ACC112 (cell line): ENCODE data around the gene C12orf42.

Experiments used
- H2AFZ ChIP-seq: fragments of 200-600 bp; sonication (generic); one replicate; pipeline ENCODE4 v1.6.0; 2017; ENCODE audit warnings: antibody characterized with exemption, low read length; ENCODE audit not compliant: unreplicated experiment
- H3K27ac ChIP-seq: fragments of 200-600 bp; sonication (generic); 2 replicates; pipeline ENCODE4 v1.5.1; 2014; ENCODE audit warnings: low read depth, mild to moderate bottlenecking, antibody characterized with exemption, low read length, moderate library complexity
- H3K27me3 ChIP-seq: fragments of 200-600 bp; sonication (generic); 2 replicates; pipeline ENCODE4 v1.6.1; 2014; ENCODE audit warnings: mild to moderate bottlenecking, antibody characterized with exemption, low read length, moderate library complexity, mixed read lengths; ENCODE audit not compliant: insufficient read depth
- H3K36me3 ChIP-seq: fragments of 200-600 bp; sonication (generic); 2 replicates; pipeline ENCODE4 v1.6.1; 2016; ENCODE audit warnings: mild to moderate bottlenecking, antibody characterized with exemption, low read length, moderate library complexity, mixed read lengths; ENCODE audit not compliant: insufficient read depth
- H3K4me1 ChIP-seq: fragments of 200-600 bp; sonication (generic); one replicate; pipeline ENCODE4 v1.6.1; 2016; ENCODE audit warnings: low read length, mixed read lengths; ENCODE audit not compliant: insufficient read depth, unreplicated experiment, control insufficient read depth
- H3K4me3 ChIP-seq: fragments of 200-600 bp; sonication (generic); 2 replicates; pipeline ENCODE4 v1.5.1; 2014; ENCODE audit warnings: mild to moderate bottlenecking, low read depth, low read length
- H3K79me2 ChIP-seq: fragments of 200-600 bp; sonication (generic); one replicate; pipeline ENCODE4 v1.6.0; 2016; ENCODE audit warnings: low read length; ENCODE audit not compliant: control insufficient read depth, unreplicated experiment, insufficient read depth

The C12orf42 gene

DNA sequence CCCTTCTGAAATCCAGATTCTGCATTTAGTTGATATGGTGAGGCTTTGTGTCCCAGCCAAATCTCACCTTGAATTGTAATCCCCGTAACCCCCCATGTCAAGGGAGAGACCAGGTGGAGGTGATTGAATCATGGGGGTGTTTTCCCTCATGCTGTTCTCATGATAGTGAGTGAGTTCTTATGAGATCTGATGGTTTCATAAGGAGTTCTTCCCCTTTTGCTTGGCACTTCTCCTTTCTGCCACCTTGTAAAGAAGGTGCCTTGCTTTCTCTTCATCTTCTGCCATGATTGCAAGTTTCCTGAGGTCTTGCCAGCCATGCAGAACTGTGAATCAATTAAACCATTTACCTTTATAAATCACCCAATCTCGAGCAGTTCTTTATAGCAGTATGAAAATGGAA lies 23.1 kb upstream of the C12orf42 start:
- no peak overlapping the region for H3K4me3 ChIP-seq
- H2AFZ ChIP-seq = no peak overlapping the region
- H3K36me3 ChIP-seq = no peaks in the 10 kb centered on the region
- H3K27me3 ChIP-seq = no peaks in the 10 kb centered on the region
- H3K4me1 ChIP-seq = no peaks in the 10 kb centered on the region
- no peaks in the 10 kb centered on the region for H3K79me2 ChIP-seq
- no peak overlapping the region for H3K27ac ChIP-seq

DNA sequence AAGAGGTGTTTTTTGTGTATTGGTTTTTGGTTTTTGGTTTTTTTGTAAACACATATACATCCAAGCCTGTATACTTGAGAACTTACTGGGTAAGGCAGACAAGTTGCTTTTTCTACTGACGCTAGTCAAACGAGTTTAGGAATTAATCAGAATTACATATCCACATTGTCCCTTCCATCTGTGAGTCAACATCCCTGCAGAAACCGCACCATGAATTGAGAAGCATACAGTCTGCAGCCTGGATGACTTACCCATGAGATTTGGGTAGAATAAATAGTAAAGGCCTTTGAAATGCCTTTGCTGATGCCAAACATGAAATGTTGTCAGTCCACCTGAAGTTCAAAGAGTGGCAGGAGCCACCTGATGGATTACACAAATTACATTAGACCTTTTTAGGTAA lies 21.4 kb upstream of the C12orf42 start:
- no peak overlapping the region for H3K27ac ChIP-seq

DNA sequence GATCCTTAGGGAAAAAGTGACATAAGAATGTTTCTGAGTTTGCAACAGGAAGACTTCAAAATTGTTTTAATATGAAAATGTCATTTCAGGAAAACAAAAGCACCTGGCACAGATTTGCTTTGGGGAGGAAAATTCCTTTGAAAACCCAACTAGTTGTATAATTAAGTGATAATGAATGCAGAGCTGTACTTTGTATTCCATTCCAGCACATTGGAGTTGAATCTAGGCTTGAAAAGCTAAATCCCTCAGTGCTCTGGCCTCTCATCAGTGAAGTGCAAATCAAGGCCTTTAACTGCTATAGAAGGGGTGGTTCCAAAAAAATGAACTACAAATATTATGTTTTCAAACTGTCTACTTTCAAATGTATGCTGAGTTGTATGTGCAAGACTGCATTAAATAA lies 19.6 kb upstream of the C12orf42 start:
- Histone ChIP-seq H3K79me2 (no peaks in the 10 kb centered on the region), H3K36me3 (no peaks in the 10 kb centered on the region)

More for the DNA sequence above, 21.4 kb upstream of the C12orf42 start:
- no peaks in the 10 kb centered on the region for H3K27me3 ChIP-seq
- H3K36me3 ChIP-seq = no peaks in the 10 kb centered on the region
- H3K79me2 ChIP-seq = no peaks in the 10 kb centered on the region
- no peak overlapping the region for H3K4me3 ChIP-seq
- H2AFZ ChIP-seq = no peak overlapping the region
- H3K4me1 ChIP-seq = no peaks in the 10 kb centered on the region

DNA sequence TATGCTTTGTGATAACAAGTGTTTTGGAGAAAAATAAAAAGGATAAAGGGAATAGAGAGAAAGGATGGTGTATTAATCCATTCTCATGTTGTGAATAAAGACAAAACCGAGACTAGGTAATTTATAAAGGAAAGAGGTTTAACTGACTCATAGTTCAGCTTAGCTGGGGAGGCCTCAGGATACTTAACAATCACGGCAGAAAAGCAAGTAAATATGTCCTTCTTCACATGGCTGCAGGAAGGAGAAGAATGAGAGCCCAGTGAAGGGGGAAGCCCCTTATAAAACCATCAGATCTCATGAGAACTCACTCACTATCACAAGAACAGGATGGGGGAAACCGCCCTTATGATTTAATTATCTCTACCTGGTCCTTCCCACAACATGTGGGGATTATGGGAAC lies 18.1 kb upstream of the C12orf42 start:
- Histone ChIP-seq H3K27ac (no peak overlapping the region), H3K4me1 (no peaks in the 10 kb centered on the region), H3K27me3 (no peaks in the 10 kb centered on the region), H3K79me2 (no peaks in the 10 kb centered on the region), H3K4me3 (no peak overlapping the region), H2AFZ (no peak overlapping the region), H3K36me3 (no peaks in the 10 kb centered on the region)

More for the DNA sequence above, 19.6 kb upstream of the C12orf42 start:
- no peak overlapping the region for H3K4me3 ChIP-seq
- H3K27ac ChIP-seq = no peak overlapping the region
- no peaks in the 10 kb centered on the region for H3K4me1 ChIP-seq
- H3K27me3 ChIP-seq = no peaks in the 10 kb centered on the region
- no peak overlapping the region for H2AFZ ChIP-seq

DNA sequence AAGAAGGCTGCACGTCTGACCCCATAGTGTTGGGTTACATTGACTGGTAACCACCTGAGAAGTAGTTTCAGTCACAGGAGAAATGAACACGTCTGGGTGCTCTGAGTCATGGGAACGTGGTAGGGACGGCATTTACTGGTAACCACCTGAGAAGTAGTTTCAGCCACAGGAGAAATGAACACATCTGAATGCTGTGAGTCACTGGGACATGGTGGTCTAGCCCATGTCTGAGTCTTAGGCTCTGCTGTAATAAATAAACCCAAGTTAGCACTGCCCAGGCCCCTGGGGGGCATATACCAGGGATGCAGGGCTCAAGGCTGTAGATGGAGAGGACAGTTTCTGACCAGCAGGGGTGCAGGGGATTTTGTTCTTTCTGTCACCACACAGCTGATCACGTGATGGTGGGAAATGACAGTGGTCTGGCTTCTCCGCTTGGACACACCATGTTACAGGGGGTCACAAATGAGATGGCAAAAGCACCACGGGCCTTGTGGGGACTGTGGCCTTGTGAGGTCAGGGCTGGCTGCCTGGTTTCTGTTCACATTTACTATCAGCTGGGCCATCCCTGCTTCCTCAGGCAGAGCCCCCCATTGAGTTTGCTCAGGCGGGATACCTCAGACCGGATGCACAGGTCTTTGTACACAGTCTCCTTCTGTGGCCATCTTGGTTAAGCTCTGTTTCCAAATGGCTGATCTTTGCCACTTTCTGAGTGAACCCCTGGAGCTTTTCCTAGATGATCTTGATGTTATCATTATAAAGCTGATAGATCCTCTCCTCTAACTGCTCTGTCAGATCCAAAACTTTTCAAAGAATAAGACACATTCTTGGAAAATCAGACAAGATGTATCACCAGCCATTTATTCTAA lies 9.8 kb upstream of the C12orf42 start:
- no peak overlapping the region for H2AFZ ChIP-seq
- no peaks in the 10 kb centered on the region for H3K27me3 ChIP-seq
- no peak overlapping the region for H3K4me3 ChIP-seq
- H3K36me3 ChIP-seq = no peaks in the 10 kb centered on the region
- H3K79me2 ChIP-seq = no peaks in the 10 kb centered on the region
- H3K27ac ChIP-seq = no peak overlapping the region
- H3K4me1 ChIP-seq = no peaks in the 10 kb centered on the region

DNA sequence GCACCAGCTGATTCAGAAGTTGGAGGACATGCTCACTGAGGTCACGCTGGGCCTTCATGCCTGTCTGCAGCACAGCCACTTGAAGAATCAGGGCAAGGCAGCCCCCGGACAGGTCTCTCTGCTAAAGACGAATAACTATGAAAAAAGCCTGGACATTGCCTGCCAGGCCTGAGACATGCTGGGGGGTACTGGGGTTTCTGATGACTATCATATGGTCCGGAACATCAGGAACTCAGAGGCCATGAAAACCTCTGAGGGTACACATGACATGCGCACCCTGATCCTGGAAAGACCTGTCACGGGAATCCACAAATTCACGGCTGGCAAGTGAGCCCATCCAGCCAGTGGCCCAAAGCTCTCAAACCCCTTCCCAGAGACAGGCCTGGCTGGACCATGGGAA lies 8.8 kb upstream of the C12orf42 start:
- no peak overlapping the region for H2AFZ ChIP-seq
- no peaks in the 10 kb centered on the region for H3K79me2 ChIP-seq
- no peaks in the 10 kb centered on the region for H3K36me3 ChIP-seq
- no peak overlapping the region for H3K27ac ChIP-seq
- H3K4me1 ChIP-seq = no peaks in the 10 kb centered on the region
- no peaks in the 10 kb centered on the region for H3K27me3 ChIP-seq
- H3K4me3 ChIP-seq = no peak overlapping the region

DNA sequence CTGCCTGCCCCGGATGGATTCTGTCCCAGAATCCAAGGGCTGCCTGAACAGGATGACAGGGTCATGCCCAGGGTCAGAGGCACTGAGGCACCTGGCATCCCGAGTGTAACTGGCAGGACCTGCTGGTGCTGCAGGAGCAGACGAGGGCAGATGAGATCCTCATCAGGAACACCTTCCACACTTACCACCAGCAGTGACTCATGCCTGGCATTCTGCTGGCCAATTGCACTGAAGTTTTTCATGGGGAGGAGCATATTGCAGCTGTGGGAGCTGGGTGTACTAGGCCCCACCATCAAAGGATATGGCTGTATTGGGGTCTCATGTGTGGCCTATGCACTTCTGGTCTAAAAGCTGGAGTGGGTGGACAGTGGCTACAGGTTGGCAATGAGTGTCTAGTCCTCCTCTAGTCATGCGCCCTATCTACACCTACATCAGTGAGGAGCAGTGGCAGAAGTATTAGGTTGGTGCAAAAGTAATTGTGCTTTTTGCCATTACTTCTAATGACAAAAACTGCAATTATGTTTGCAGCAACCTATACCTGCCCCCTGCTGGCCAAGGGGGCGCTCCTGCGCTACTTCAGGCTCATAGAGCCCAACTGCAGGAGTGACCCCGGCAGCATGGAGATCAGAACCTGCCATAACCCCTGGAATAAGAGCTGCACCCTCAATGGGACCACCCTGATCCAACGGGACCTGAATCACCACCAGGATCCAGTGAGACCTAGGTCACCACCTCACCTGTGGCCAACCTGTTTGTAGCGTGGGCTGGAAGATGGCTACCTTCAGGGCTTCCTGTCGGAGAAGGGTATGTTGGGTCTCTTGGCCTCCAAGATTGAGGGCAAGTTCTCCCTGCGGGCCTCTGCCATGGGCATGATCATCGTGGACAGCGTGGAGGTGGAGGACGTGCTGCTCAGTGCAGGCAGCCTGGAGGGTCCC lies 8.0 kb upstream of the C12orf42 start:
- Histone ChIP-seq H3K27me3 (no peaks in the 10 kb centered on the region), H3K4me1 (no peaks in the 10 kb centered on the region), H2AFZ (no peak overlapping the region), H3K4me3 (no peak overlapping the region), H3K79me2 (no peaks in the 10 kb centered on the region), H3K36me3 (no peaks in the 10 kb centered on the region), H3K27ac (no peak overlapping the region)

DNA sequence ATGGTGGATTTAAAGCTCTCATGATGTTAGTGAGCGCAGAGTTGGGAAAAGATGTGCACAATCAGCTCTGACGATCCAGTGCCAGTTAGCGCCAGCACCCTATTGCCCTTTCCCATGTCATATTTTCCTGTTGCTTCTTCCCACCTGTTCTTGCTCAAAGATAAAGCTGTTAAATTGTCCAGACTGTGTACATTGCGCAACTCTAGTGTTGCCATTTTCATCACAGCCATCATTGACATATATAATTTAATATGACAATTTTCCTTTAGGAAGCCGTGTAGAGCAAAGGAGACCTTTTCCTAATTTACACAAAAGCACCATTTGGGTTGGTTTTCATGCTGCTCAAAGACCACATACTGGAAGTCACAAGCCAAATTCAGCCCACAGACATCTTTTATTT lies 5.7 kb upstream of the C12orf42 start:
- no peaks in the 10 kb centered on the region for H3K4me1 ChIP-seq
- no peaks in the 10 kb centered on the region for H3K36me3 ChIP-seq
- H3K27ac ChIP-seq = no peak overlapping the region
- H3K27me3 ChIP-seq = peaks cover 9% of the 10 kb centered on the region
- no peaks in the 10 kb centered on the region for H3K79me2 ChIP-seq
- no peak overlapping the region for H2AFZ ChIP-seq
- H3K4me3 ChIP-seq = no peak overlapping the region

DNA sequence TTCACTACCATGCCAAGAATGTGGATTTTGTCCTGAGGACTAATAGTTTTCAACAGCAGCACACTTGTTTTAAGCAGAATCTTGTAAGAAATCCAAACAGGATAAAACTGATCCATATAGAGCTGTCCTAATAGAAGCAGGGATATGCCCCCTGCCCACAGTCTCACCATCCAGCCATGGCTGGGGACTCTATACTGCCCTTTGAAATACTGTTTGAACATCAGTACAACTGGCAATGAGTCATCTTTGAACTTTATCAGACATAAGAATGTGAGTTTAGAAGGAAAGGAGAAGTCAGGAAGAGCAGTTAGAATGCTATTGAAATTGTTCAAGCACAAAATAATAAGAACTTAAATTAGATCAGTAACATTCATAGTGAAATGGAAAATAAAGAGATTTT lies 3.8 kb upstream of the C12orf42 start:
- Histone ChIP-seq H3K4me3 (no peak overlapping the region), H3K36me3 (no peaks in the 10 kb centered on the region), H3K79me2 (no peaks in the 10 kb centered on the region), H3K27ac (no peak overlapping the region), H2AFZ (no peak overlapping the region), H3K27me3 (peaks cover 27% of the 10 kb centered on the region), H3K4me1 (no peaks in the 10 kb centered on the region)

DNA sequence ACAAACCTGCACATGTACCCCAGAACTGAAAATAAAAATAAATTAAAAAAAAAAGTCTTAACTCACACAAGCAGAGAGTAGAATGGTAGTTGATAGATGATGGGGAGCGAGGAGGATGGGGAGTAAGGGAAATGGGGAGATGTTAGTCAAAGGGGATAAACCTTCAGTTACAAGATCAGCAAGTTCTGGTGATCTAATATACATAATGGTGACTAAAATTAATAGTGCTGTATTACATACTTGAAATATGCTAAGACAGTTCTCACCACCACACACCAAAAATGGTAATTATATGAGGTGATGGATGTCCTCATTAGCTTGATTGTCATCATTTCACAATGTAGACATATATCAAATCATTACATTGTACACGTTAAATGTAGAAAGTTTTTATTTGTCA lies 3.2 kb upstream of the C12orf42 start:
- H3K4me1 ChIP-seq = no peaks in the 10 kb centered on the region
- H2AFZ ChIP-seq = no peak overlapping the region
- no peak overlapping the region for H3K4me3 ChIP-seq
- peaks cover 33% of the 10 kb centered on the region for H3K27me3 ChIP-seq
- H3K36me3 ChIP-seq = no peaks in the 10 kb centered on the region
- H3K27ac ChIP-seq = no peak overlapping the region
- H3K79me2 ChIP-seq = no peaks in the 10 kb centered on the region
